ENCODE measurements around the gene EFCC1. TPM values are rescaled to one million over a fixed set of nuclear protein-coding genes. Genes with fewer than 3 reads are reported as not detected.

Gene EFCC1
- polyA plus RNA-seq, 1 donor (not counting 4 experiments of a cell fraction or from before 2014, with no cell fraction given): not detected

- Histone ChIP-seq H3K4me3 (ENCODE audit: control insufficient read depth in 2 of 3, extremely low read depth in 1 of 3, insufficient read depth in 2 of 3, low read depth in 1 of 3, low read length in 3 of 3) (no peak overlapping the region), H3K27me3 (ENCODE audit: control insufficient read depth, extremely low read depth, insufficient read depth, low read length) (peaks cover 3% of the 10 kb centered on the region), H3K27ac (ENCODE audit: control insufficient read depth, insufficient read depth, low read length) (no peak overlapping the region), H3K4me1 (ENCODE audit: control insufficient read depth, extremely low read depth, insufficient read depth, low read length) (no peaks in the 10 kb centered on the region), H3K79me2 (ENCODE audit: control insufficient read depth, insufficient read depth, low read length) (no peaks in the 10 kb centered on the region), H2AFZ (ENCODE audit: control insufficient read depth, low read length) (no peak overlapping the region), H3K9me3 (ENCODE audit: control insufficient read depth, low read depth, low read length) (no peaks in the 10 kb centered on the region), H3K9me1 (ENCODE audit: control insufficient read depth, extremely low read depth, insufficient read depth, low read length) (no peaks in the 10 kb centered on the region), H3K36me3 (ENCODE audit: control insufficient read depth in 2 of 2, extremely low read depth in 1 of 2, insufficient read depth in 2 of 2, low read length in 2 of 2) (no peaks in the 10 kb centered on the region), H4K20me1 (ENCODE audit: control insufficient read depth, extremely low read depth, insufficient read depth, low read length) (no peaks in the 10 kb centered on the region), H3K9ac (ENCODE audit: control insufficient read depth, extremely low read depth, insufficient read depth, low read length) (no peak overlapping the region), H3K4me2 (ENCODE audit: control insufficient read depth, extremely low read depth, insufficient read depth, low read depth, low read length) (no peak overlapping the region)
- no peak for FAIRE-seq
- dilution Hi-C loops (cut with MboI; ENCODE audit: extremely low pct_ligation_motif_present, low sequenced_read_pairs): no loop called here
- DNase-seq (ENCODE audit: low read depth, low spot score): no peak
- no peak for TF ChIP-seq CTCF (optimal IDR thresholded peaks at IDR 0.05 in 1 of 3, IDR thresholded peaks at IDR 0.05 in 1 of 3, conservative IDR thresholded peaks at IDR 0.05 in 1 of 3; ENCODE audit: extremely low read depth in 1 of 3, insufficient read depth in 2 of 3, low read length in 3 of 3)
- no peak for TF ChIP-seq EZH2 (IDR thresholded peaks at IDR 0.05; ENCODE audit: low read length)
These were observed 32.0 kb downstream of the EFCC1 start for GRCh38 chr3:129033151-129033550.

- H4K20me1 ChIP-seq (ENCODE audit: control insufficient read depth, extremely low read depth, insufficient read depth, low read length): no peaks in the 10 kb centered on the region
- no peak overlapping the region for H3K4me2 ChIP-seq (ENCODE audit: control insufficient read depth, extremely low read depth, insufficient read depth, low read depth, low read length)
- peaks cover 4% of the 10 kb centered on the region for H3K27me3 ChIP-seq (ENCODE audit: control insufficient read depth, extremely low read depth, insufficient read depth, low read length)
- no peak overlapping the region for H3K9ac ChIP-seq (ENCODE audit: control insufficient read depth, extremely low read depth, insufficient read depth, low read length)
- no peaks in the 10 kb centered on the region for H3K36me3 ChIP-seq (ENCODE audit: control insufficient read depth in 2 of 2, extremely low read depth in 1 of 2, insufficient read depth in 2 of 2, low read length in 2 of 2)
- H3K4me1 ChIP-seq (ENCODE audit: control insufficient read depth, extremely low read depth, insufficient read depth, low read length): no peaks in the 10 kb centered on the region
- no peak overlapping the region for H3K4me3 ChIP-seq (ENCODE audit: control insufficient read depth in 2 of 3, extremely low read depth in 1 of 3, insufficient read depth in 2 of 3, low read depth in 1 of 3, low read length in 3 of 3)
- no peaks in the 10 kb centered on the region for H3K9me1 ChIP-seq (ENCODE audit: control insufficient read depth, extremely low read depth, insufficient read depth, low read length)
- DNase-seq (ENCODE audit: low read depth, low spot score) (no peak), FAIRE-seq (no peak)
- no peak for TF ChIP-seq EZH2 (IDR thresholded peaks at IDR 0.05; ENCODE audit: low read length)
- no peak for TF ChIP-seq CTCF (optimal IDR thresholded peaks at IDR 0.05 in 1 of 3, IDR thresholded peaks at IDR 0.05 in 1 of 3, conservative IDR thresholded peaks at IDR 0.05 in 1 of 3; ENCODE audit: extremely low read depth in 1 of 3, insufficient read depth in 2 of 3, low read length in 3 of 3)
- dilution Hi-C loops (cut with MboI; ENCODE audit: extremely low pct_ligation_motif_present, low sequenced_read_pairs): no loop called here
- H3K79me2 ChIP-seq (ENCODE audit: control insufficient read depth, insufficient read depth, low read length): no peaks in the 10 kb centered on the region
- no peak overlapping the region for H3K27ac ChIP-seq (ENCODE audit: control insufficient read depth, insufficient read depth, low read length)
- H2AFZ ChIP-seq (ENCODE audit: control insufficient read depth, low read length): no peak overlapping the region
- no peaks in the 10 kb centered on the region for H3K9me3 ChIP-seq (ENCODE audit: control insufficient read depth, low read depth, low read length)
These were observed 32.7 kb downstream of the EFCC1 start for GRCh38 chr3:129033633-129034321.
